Measurements from ENCODE around the gene SUGT1.
A peak's percentile ranks its signal among the peaks of the same experiment; 100 is the strongest.

The SUGT1 gene

GRCh38 chr13:52652980-52653303 is 306 bp downstream of the SUGT1 start:
- TF ChIP-seq, protein P1, sequence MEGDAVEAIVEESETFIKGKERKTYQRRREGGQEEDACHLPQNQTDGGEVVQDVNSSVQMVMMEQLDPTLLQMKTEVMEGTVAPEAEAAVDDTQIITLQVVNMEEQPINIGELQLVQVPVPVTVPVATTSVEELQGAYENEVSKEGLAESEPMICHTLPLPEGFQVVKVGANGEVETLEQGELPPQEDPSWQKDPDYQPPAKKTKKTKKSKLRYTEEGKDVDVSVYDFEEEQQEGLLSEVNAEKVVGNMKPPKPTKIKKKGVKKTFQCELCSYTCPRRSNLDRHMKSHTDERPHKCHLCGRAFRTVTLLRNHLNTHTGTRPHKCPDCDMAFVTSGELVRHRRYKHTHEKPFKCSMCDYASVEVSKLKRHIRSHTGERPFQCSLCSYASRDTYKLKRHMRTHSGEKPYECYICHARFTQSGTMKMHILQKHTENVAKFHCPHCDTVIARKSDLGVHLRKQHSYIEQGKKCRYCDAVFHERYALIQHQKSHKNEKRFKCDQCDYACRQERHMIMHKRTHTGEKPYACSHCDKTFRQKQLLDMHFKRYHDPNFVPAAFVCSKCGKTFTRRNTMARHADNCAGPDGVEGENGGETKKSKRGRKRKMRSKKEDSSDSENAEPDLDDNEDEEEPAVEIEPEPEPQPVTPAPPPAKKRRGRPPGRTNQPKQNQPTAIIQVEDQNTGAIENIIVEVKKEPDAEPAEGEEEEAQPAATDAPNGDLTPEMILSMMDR (IDR thresholded peaks at IDR 0.05): peak; percentile 45
- TF ChIP-seq ZFX (IDR thresholded peaks at IDR 0.05; ENCODE audit: borderline replicate concordance): no peak
- H3K27ac ChIP-seq: peak overlapping the region; percentile 97

GRCh38 chr13:52659340-52659739 is 6.7 kb downstream of the SUGT1 start:
- H3K27ac ChIP-seq: no peak overlapping the region
- TF ChIP-seq ZFX (IDR thresholded peaks at IDR 0.05; ENCODE audit: borderline replicate concordance): no peak
- TF ChIP-seq, protein P1 (IDR thresholded peaks at IDR 0.05): no peak

- no peak overlapping the region for H3K27ac ChIP-seq
- TF ChIP-seq, protein P1 (IDR thresholded peaks at IDR 0.05): no peak
- TF ChIP-seq ZFX (IDR thresholded peaks at IDR 0.05; ENCODE audit: borderline replicate concordance): no peak
Measured at GRCh38 chr13:52664272-52664671, 11.6 kb downstream of the SUGT1 start.

- TF ChIP-seq, protein P1 (IDR thresholded peaks at IDR 0.05): peak; percentile 72
- no peak for TF ChIP-seq ZFX (IDR thresholded peaks at IDR 0.05; ENCODE audit: borderline replicate concordance)
- no peak overlapping the region for H3K27ac ChIP-seq
Measured at GRCh38 chr13:52665325-52665724, 12.7 kb downstream of the SUGT1 start.

DNA sequence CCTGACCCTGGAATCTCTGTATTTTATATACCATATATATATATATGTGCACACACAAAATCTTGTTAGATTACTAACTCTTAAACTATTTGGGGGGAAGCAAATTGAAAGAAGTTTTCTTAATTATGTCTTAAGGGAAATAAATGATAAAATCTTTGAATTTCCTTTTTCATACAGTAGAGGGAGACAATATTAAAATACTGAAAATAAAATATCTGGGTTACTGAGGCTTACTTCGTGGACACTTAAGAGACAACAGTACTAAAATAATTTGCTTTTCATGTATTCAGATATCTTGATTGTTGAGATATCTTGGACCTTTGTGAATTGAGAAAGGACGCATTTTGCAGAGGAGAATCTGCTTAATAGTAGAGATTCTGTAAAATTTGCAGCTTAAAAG is 17.0 kb downstream of the SUGT1 start:
- H3K27ac ChIP-seq: no peak overlapping the region

DNA sequence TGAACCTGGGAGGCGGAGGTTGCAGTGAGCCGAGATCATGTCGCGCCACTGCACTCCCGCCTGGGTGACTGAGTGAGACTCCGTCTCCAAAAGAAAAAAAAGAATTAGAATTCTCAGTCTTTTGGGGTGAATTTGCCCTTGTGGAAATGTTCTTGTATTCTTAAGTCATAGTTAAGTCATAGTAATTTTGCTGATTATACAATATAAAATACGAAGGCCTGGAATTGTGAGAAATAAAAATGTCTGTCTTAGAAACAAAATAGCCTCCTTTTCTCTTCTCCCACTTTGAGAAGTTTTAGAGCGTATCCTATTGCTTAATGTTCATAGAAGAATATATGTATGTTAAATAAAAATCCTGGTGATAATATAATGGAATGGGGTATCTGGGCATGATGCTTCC is 18.1 kb downstream of the SUGT1 start:
- TF ChIP-seq, protein P1 (IDR thresholded peaks at IDR 0.05): no peak
- no peak for TF ChIP-seq ZFX (IDR thresholded peaks at IDR 0.05; ENCODE audit: borderline replicate concordance)
- no peak overlapping the region for H3K27ac ChIP-seq

More for the DNA sequence above, 17.0 kb downstream of the SUGT1 start:
- no peak for TF ChIP-seq ZFX (IDR thresholded peaks at IDR 0.05; ENCODE audit: borderline replicate concordance)
- TF ChIP-seq, protein P1 (IDR thresholded peaks at IDR 0.05): no peak

- no peak overlapping the region for H3K27ac ChIP-seq
- TF ChIP-seq, protein P1 (IDR thresholded peaks at IDR 0.05): no peak
- no peak for TF ChIP-seq ZFX (IDR thresholded peaks at IDR 0.05; ENCODE audit: borderline replicate concordance)
Measured at GRCh38 chr13:52673465-52673864, 20.8 kb downstream of the SUGT1 start.

Data from 22Rv1 (cell line).